Measurements from ENCODE around the gene CHN2.

CHN2 gene

GRCh38 chr7:29463504-29464158 lies 269.1 kb downstream of the CHN2 start:
- DNase-seq (ENCODE audit: low read depth in 2 of 2) = no peak

DNA sequence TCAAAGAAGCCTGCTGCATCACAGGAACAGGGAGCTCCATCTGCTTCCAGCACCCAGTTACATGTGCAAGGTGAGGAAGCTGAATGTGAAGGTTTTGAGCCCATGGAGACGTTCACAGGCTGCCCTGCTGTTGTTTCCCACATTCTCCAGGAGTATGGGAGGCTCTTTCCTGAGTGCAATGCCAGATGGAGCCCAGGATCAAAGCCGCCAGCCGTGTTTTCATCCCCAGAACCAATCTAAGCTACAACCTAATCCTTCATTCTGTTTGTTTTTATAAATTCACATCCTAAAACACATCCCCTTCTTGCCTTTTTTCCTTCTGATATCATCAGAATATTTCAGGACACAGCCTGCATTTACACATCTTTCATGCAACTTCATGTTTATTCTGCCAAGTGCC lies 270.2 kb downstream of the CHN2 start:
- DNase-seq (ENCODE audit: low read depth in 2 of 2) = no peak

DNA sequence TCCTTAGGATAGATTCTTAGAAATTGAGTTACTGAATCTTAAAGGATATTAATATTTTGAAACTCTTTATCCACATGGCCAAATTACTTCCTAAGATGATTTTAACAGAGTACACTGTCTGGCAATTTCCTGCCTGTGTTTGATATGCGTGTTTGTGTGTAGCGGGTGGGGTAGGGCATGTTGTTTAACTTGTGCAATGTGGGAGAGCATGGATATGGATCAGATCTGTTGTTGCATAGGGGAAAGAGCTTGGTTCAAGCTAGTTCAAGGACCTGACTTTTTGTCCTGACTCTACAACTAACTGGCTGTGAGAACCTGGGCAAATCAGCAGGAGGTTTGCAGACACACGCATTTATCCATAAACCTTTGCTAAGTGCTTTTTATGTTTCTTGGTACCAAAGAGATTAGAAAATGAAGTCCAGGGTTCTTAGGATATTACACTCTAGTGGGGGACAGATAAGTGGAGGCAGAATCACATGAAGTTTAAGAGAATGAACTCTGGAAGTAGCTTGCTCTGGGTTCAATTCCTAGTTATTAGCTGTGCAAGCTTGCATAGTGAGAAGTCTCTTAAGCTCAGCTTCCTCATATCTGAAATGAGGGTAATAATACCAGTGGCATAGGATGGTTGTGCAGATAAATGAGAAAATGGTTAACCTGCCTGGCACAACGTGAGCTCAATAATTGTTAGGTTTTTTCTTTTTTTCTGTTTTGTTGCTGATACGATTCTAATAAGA lies 272.8 kb downstream of the CHN2 start:
- no peak for DNase-seq (ENCODE audit: low read depth in 2 of 2)

DNA sequence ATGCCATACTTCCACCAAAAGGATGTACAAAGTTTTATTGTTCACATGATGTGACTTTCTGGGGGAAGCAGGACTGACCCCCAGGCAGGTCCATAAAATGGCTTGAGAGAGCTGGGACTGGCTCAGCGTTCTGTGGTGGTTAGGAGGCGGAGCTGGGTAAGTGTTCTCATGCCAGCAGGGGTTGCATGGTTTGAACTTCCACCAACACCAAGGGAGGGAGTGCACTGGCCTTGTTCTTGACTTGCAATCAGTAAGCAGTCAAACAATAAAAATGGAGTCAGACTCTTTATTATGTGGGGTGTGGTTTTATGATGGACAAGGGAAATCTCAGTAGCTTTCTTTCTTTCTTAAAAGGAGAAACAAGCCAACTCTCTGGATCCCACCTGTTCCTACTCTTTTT lies 273.6 kb downstream of the CHN2 start:
- no peak for DNase-seq (ENCODE audit: low read depth in 2 of 2)

DNA sequence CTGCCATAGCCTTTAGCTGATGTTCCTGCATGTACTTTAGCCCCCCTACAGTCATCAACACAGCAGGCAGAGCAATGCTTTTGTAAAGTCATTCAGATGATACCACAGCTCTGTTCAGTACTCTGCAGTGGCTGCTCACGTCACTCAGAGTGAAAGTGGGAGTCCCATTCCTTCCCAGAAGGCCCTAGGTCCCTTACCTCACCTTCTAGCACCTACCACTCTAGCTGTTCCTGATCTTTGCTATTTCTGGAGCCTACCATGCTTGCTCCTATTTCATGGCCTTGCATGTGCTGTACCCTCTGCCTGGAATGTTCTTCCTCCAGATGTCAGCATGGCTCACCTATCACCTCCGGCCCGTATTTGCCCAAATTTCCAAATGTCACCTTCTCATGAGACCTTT lies 274.7 kb downstream of the CHN2 start:
- DNase-seq (ENCODE audit: low read depth in 2 of 2) = no peak

GRCh38 chr7:29469976-29470557 lies 275.5 kb downstream of the CHN2 start:
- DNase-seq (ENCODE audit: low read depth in 2 of 2) = no peak

- no peak for DNase-seq (ENCODE audit: low read depth in 2 of 2)
These were observed 277.0 kb downstream of the CHN2 start for GRCh38 chr7:29471444-29472138.

DNA sequence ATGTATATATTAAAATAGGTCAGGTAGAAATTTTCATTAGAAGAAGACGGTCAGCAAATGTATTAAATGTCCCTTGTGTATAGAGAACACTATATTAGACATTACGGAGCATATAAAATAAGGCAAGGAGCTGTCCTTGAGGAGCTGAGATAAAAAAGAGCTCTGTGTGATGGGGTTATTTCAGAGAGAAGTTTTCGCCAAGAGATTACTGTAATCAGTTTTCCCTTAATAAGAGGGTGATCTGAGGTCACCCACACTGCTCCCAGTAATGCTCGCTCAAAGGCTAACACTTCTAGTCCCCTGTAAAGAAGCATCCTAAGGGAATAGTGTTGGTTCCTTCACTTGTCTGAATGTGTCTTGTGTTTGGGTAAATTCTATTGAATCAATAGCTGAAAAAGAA lies 282.3 kb downstream of the CHN2 start:
- DNase-seq (ENCODE audit: low read depth in 2 of 2) = no peak

DNA sequence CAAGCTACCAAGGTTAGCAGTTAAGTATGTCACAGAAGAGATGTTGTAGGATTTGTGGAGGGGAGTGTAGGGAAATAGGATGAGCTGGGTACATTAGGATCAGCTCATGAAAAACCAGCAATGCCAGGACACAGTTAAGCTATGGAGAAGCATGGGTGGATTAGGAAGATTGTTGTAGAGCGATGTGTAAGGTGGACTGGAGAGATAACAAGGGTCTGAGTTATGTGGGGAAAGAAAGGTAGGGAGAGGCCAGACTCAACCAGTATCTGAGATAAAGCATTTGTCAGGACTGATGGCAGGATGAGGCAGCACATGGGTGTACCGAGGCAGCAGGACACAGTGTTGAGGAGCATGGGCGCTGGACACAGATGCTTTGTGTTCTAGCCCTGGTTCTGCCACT lies 283.7 kb downstream of the CHN2 start:
- DNase-seq (ENCODE audit: low read depth in 2 of 2) = no peak

GRCh38 chr7:29478687-29479240 lies 284.2 kb downstream of the CHN2 start:
- no peak for DNase-seq (ENCODE audit: low read depth in 2 of 2)

GRCh38 chr7:29479301-29480200 lies 285.0 kb downstream of the CHN2 start:
- DNase-seq (ENCODE audit: low read depth in 2 of 2) = no peak

DNA sequence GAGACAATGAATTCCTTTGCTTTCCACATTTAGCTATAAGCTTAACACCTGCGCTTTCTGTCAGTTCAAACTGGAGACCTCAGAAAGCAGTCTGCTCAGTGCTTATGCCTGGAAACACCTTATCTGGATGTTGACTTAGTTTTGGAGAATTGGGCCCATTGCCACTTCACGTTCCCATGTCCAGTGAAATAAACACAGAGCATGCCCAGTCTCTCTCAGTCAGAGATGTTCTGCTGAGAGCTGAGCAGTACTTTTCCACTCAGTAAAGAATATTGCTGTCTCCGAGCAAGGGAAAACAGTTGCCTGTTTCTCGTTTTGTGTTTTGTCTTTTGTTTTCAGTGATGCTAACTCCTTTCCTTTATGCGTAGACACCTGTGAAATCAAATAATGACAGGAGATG lies 285.9 kb downstream of the CHN2 start:
- no peak for DNase-seq (ENCODE audit: low read depth in 2 of 2)

DNA sequence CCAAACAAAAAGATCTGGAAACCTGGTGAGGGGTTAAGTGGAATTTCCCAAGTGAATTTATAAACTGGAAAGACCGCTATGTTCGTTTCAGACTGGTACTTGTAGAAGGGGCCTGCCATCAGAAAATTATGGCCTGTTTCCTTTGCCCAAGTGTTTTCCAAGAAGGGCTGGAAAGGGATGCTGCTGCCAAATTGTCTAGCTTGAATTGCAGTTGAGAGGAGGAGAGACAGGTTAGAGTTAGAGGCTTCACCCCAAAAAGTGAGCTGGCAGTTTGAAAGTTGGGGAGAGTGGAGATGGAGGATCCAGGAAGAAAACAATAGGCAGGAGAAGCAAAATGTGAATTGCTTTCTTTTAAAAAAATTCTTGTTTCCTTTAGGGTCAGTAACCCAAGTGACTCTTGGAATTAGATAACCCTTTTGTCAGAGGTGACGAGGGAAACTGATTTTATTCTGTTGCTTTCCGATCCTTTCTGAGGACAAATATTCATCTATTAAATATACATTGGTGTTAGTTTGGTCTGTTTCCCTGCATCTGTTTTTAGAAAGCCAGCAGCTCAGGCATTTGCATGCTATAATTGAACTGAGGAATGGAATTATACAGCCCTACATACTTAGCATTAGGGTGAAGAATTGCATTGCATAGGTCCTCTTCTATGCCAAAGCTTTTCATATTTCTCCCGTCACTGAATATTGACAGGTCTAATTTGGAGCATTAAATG lies 286.5 kb downstream of the CHN2 start:
- DNase-seq (ENCODE audit: low read depth in 2 of 2) = no peak

DNA sequence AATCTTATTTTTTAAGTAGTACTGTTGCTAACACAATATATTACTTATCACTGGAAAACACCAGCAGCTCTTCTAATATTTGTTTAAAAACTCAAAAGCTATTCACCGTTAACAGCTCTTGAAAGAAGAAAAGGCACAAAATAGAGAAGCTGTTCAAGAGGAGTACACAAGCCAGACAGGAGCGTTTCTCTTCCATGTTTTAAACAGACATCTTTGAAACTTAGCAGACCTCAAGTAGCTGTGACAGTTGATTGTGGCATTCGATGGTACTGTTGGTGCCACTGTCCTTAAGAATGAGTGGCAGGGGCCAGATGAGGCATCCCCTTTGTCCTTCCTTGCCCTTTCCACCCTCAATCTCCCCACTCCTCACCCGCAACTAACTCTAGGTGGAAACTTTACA lies 287.5 kb downstream of the CHN2 start:
- no peak for DNase-seq (ENCODE audit: low read depth in 2 of 2)

DNA sequence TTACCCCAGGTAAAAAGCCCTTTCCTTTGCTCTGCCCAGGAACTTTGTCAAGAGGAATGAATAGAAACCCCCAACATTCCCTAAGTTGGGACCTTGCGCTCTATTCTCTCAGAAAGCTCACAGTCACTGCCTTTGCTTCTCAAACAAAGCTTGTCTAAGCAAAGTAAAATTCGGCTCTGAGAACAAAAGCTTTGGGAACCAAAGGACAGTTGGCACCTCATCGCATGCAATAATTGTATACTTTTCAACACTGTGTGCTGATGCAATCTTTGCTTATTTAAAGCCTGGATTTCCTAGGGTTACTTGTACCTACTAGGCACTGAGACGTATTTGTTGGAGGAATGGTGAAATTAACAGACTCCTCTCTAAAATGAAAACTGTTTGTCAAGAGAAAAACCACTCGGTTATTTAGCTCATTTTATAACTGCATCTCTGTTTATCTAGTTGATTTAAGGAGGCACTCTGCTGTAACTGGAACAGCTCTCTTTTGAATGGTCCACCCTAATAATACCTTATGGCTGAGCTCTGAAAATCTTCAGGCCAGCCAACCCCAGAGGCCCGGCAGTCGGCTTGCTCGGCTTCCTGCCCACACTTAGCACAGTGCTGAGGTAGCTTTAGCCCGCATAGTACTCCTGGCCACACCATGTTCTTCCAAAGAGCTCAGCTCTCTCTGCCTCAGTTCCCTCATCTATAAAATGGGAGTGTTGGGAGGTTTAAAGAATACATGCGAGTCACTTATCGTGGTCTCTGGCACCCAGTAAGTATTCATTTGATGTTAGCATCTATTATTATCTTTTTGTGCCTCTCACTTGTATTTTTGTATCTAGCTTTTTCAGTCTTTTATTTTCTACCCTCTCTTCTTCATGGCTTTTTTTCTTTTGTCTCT lies 288.9 kb downstream of the CHN2 start:
- no peak for DNase-seq (ENCODE audit: low read depth in 2 of 2)

DNA sequence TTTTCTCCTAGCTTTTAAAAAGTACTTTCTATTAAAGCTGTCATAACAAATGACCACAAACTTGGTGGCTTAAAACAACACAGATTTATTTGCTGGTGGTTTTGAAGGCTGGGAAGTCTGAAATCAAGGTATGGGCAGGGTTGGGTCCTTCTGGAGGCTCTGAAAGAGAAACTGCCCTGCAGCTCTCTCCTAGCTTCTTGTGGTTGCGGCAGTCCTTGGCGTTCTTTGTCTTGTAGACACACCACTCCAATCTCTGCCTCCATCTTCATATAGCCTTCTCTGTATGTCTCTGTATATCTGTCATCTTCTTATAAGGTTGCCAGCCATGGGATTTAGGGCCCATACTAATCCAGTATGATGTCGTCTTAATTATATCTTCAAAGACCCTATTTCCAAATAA lies 289.7 kb downstream of the CHN2 start:
- no peak for DNase-seq (ENCODE audit: low read depth in 2 of 2)

DNA sequence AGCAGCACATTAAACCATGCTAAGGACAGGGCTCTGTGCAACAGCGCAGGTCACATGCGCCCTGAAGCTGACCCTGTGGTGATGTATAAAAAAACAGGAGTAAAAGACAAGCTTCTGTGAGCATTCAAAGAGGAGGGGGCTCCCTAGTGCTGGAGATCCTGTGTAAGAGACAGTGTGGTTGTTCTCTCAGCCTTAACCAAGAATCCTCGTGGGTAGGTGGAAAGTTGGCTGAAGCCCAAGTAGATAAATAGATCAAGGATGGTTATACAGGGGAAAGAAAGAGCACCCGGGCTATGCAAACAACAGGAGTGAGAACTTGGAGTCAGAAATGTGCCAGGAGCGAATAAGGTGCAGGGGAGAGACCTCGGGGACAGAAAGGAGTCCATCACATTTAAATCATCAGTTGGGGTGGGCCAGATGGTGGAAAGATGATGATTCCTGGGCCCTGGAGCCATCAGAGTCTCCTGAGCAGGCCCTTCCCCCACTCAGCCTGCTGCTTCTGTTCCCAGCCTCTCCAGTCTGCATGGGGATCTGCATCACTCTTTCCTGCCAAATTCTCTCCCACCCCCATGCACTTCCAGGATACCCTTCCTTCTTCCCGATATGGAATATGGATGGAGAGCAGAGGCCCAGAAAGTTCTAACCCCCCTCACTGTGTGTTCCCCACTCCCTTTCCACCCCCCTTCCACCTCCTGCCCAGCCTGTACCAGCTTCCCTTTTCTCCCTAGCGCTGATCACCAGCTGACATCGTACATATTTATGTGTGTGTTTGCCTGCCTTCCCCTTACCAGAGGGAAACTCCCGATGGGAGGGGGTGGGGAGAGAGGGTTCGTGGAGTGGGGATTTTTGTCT lies 291.0 kb downstream of the CHN2 start:
- no peak for DNase-seq (ENCODE audit: low read depth in 2 of 2)

GRCh38 chr7:29486191-29486700 lies 291.7 kb downstream of the CHN2 start:
- DNase-seq (ENCODE audit: low read depth in 2 of 2) = no peak

DNA sequence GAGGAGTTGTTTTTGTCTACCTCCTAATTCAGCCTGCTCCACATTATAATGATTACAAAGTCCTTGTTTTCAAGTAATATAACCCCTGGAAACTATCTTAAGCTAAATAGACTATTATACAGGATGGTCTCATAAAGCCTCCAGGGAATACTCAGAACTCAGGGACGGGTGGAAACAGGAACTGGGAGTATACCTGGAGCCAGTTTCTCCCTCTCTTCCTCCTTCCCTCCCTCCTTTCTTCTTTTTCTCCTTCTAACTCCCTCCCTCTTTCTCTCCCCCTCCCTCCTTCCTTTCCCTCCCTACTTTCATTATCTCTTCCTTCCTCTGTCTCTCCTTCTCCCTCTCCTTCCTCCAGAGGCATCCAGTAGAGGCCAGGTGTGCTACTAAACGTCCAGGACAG lies 292.8 kb downstream of the CHN2 start:
- DNase-seq (ENCODE audit: low read depth in 2 of 2) = no peak
